OCI-LY7 (cell line): ENCODE results near the gene MARK3.

ENCODE experiments used
- EZH2phosphoT487 ChIP-seq: fragments of 200-600 bp; sonication (generic); IDR thresholded peaks from 2 replicates; pipeline ENCODE4 v1.6.1; 2018; ENCODE audit warnings: low read depth, borderline replicate concordance, mild to moderate bottlenecking, mixed run types, antibody characterized with exemption, low read length, moderate library complexity, mixed read lengths
- TF ChIP-seq, protein P1 (sequence below): fragments of 200-600 bp; sonication (generic); conservative IDR thresholded peaks from 2 replicates; pipeline ENCODE4 v1.5.1; 2014; ENCODE audit warnings: mild to moderate bottlenecking, antibody characterized with exemption, low read length, moderate library complexity, mixed read lengths

DNA sequence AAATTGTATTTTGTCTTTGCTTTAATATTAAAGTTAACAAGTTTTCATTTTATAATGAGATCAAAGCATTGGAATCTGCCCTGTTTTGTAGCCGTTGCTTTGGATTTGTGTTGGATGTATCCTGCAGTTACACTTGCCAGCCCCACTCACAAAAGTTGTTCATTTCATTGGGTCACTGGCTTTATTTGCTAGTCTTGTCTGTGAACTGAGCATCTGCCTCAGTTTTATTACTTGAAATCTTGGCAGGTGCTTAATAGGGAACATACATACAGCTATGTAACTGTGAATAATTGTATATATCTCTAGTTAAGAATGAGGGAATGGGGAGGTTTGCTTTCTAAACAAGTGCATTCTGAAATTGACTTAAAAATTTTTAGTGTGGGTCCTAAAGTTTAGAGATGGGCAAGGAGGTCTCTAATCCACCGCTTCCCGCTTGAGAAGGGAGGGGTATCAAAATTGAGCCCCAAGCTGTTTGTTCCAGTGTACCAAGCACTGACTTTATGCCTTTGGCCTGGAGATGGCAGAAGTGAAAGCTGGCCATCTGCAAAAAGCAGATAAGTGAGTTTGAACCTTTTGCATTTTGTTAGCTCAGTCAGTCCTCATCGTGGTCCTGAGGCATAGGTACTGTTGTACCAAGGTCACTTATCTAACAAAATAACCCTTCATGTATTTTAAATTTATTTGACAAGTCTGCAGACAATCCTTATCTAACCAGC, 41.9 kb upstream of the MARK3 start:
- TF ChIP-seq, protein P1, sequence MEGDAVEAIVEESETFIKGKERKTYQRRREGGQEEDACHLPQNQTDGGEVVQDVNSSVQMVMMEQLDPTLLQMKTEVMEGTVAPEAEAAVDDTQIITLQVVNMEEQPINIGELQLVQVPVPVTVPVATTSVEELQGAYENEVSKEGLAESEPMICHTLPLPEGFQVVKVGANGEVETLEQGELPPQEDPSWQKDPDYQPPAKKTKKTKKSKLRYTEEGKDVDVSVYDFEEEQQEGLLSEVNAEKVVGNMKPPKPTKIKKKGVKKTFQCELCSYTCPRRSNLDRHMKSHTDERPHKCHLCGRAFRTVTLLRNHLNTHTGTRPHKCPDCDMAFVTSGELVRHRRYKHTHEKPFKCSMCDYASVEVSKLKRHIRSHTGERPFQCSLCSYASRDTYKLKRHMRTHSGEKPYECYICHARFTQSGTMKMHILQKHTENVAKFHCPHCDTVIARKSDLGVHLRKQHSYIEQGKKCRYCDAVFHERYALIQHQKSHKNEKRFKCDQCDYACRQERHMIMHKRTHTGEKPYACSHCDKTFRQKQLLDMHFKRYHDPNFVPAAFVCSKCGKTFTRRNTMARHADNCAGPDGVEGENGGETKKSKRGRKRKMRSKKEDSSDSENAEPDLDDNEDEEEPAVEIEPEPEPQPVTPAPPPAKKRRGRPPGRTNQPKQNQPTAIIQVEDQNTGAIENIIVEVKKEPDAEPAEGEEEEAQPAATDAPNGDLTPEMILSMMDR: no peak
- no peak for TF ChIP-seq EZH2phosphoT487
